Measurements from ENCODE around the gene CXorf65.

Gene CXorf65

DNA sequence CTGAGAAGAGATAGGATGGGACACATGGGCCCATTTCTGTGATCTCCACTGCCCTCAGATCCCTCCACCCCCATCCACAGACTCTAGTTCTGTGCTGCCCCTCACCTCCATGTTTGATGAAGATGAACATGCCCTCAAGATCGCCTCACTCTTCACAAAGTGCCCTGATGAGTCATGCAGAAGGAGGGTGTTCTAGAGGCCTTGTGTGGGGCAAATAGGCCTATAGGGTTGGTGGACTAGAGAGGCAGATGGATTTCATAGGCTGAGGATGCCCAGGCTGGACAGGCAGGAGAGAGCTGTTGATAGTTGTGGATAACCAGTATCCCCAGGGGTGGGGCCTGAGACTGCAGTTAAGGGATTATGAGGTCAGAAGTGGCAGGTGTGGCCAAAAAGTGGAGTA, at the start of gene CXorf65:
Gene CXorf65, minus strand, starts transcription at position 314 of the 400 bp plus-strand sequence. Its CDS starts 184 bp downstream, at position 130.
- DNase-seq: no peak

DNA sequence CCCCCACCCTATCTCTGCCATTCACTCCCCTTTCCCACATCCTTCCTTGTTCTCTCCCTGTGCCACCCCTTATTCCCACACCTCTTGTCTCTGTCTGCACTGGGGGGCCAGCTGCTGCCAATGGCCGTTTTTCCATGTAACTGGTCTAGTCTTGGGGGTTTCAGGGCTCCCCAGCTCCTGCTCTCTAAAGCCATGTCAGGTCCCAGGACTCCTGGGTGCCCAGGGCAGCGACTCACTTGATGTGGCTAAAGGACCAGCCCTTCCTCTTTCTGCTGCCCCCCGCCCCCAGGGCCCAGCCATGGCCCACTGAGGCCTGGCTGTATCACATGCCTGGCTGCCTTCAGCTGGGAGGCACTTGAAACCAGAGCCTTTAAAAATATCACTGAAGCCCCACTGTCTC, 48.1 kb upstream of the CXorf65 start:
- no peak for DNase-seq

DNA sequence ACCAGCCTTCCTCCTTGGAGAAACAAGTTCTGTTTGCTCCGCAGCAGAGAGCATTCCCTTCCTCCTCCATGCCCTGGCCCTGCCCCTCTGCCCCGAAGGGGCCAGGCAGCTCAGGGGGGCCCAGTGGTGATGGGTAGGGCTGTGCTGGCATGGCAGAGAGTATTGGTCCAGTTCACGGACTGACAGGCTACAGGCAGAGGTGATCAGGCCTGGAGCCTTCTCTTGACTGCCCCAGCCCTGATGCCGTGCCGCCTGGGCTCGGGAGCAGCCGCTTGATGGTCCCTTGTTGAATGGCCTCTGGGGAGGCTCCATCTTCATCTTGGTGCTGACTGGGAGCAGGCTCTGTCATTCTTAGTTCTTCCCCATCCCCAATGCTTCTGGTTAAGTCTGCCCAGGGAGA, 47.7 kb upstream of the CXorf65 start:
- DNase-seq: no peak

DNA sequence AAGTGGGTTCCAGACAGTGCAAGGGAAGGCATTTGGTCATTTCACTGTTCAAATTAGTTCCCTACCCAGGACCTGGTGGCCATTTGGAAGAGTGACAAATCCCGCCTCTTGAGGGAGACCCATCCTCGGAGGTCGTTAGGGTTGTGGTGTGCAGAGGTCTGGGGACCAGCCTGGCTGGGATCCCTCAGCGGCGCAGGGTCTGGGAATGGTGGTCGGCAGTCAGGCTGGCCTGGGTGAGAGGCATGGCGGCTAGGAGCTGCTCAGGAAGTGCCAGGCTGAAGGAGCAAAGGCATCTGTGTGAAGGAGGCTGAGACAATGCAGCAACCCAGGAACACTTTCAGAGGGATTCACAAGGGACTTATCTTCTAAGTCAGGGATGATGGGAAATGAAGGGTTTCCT, 44.8 kb upstream of the CXorf65 start:
- no peak for DNase-seq

DNA sequence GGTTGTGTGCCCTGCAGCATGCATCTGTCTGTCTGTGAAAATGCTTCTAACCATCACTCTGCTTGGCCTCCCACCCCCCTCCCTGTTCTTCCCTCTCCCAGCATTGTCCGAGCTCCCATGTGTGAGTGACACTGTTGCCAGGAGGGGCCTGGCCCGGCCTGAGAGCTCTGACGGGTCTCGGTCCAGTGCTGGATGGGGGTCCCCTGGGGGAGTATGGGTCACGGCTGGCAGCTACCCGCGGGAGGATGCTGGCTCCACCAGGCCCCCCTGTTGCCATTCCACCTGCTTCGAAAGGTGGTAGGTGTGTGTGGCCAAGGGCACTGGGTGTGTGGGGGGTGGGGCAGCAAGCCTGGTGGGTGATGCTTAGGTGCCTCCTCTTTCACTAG, 41.7 kb upstream of the CXorf65 start:
- no peak for DNase-seq

DNA sequence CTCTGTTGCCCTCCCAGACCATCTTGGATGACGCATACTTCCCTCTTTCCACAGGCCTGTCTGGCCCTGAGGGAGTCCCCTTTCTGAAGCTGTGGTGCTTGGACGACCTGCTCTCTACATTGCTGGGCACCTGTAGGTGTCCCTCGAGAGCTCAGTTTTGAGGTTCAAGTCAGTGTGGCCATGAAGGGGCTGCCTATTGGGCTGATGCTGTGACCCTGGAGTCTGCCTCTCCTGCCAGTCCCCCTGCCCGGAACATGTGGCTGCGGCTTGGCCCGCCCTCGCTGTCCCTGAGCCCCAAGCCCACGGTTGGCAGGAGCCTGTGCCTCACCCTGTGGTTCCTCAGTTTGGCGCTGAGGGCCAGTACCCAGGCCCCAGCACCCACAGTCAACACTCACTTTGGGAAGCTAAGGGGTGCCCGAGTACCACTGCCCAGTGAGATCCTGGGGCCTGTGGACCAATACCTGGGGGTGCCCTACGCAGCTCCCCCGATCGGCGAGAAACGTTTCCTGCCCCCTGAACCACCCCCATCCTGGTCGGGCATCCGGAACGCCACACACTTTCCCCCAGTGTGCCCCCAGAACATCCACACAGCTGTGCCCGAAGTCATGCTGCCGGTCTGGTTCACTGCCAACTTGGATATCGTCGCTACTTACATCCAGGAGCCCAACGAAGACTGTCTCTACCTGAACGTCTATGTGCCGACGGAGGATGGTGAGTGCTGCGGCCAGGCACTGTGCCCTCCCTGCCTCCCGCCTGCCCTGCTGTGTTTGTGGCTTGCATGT, 41.1 kb upstream of the CXorf65 start:
- DNase-seq: no peak

DNA sequence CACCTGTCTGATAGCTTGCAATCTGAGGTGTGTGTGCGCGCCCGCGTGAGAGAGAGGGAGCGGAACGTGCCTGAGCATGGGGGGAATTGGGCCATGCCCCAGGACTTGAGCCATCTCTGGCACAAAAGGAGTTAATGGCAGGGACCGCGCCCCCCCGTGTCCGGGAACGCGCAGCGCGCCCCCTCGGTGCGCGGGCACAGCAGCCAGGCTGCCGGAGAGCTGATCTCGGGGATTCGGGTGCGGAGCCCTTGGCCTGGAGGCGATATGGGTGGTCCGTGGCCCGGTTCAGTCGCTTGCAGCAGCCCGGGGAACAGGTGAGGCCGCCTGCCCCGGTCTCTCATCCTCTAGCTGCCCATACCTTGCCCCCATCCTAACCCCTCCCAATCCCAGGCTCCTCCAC, 38.1 kb upstream of the CXorf65 start, which contains the start of gene NLGN3:
Gene NLGN3, plus strand, starts transcription at position 191 of the 400 bp plus-strand sequence. CDS start 2,909 bp downstream, outside the sequence.
- DNase-seq: no peak

DNA sequence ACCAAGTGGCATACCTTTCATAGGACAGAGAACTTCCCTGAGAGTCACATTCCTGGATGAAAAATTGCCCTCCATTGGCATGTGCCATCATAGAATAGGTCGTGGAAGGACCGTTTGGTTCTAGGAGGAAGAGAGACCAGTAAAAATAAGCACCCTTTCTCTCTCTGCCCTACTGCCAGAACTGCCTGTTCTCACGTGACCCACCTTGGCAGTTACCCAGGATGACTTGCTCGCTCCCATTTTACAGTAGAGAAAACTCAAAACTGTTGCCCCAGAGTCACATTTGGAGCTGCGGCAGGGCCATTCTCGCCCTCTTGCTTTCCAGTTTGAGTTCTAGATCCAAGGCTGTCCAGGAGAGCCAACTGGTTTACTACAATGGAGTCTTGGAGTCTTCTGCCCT, 37.0 kb upstream of the CXorf65 start:
- no peak for DNase-seq

DNA sequence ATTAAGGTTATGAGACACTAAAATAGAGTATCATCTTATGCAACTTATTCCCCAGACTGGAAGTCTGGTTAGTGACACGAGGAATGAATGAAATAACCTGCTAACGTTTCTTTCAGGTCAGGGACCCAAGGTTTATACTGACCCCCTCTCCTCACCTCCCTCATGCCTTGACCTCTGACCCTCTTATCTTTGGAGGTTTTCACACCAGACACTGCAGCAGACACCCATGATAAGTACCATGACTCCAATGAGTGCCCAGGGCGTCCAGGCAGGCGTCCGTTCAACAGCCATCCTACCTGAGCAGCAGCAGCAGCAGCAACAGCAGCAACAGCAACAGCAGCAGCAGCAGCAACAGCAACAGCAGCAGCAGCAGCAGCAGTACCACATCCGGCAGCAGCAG, 33.9 kb upstream of the CXorf65 start:
- no peak for DNase-seq

DNA sequence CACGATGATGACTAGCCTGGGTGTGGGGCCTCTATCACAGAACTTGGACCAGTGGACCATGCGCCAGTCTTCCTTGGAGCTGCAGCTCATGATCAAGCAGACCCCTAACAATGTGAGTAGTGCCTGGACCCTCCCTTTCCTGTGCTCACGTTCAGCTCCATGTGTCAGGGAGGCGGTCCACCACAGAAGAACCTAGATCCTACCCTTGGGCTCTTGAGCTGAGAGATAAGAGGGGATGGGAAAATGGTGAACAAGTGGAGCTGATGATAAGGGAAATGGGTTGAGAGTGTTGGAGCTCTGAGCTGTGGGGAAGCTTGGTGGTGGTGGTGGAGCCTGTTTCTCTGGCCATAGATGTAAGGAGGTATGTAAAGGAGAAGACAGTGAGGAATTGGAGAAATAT, 25.0 kb upstream of the CXorf65 start:
- DNase-seq: no peak

DNA sequence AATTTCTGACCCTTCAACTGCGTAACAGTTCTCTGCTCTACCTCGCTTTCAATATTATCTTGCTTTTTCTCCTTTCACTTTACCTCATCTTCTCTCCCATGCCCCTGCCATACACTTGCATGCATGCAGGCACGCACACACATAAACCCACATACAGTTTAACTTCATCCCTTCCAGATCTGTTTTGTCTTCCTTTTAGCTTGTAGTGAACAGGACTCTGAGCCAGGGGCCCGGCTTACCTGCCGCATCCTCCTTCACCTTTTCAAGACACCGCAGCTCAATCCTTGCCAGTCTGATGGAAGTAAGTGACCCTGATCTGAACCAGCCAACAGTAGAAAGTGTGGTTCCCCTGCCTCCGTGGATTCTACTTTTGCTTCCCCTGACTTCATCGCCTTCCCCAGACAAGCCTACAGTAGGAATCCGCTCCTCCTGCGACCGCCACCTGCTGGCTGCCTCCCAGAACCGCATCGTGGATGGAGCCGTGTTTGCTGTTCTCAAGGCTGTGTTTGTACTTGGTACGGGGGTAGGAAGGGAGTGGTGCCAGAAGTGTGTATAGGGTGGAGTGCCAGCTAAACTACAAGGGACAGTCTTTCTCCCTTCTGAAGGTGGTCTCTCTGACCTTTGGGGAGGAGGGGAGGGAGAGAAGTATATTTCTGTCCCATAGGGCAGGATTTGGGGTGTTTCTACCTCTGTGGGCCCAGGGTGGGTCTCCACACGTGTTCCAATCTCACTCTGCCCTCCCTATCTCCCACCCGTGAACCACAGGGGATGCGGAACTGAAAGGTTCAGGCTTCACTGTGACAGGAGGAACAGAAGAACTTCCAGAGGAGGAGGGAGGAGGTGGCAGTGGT, 22.6 kb upstream of the CXorf65 start:
- DNase-seq: peak; percentile 68

DNA sequence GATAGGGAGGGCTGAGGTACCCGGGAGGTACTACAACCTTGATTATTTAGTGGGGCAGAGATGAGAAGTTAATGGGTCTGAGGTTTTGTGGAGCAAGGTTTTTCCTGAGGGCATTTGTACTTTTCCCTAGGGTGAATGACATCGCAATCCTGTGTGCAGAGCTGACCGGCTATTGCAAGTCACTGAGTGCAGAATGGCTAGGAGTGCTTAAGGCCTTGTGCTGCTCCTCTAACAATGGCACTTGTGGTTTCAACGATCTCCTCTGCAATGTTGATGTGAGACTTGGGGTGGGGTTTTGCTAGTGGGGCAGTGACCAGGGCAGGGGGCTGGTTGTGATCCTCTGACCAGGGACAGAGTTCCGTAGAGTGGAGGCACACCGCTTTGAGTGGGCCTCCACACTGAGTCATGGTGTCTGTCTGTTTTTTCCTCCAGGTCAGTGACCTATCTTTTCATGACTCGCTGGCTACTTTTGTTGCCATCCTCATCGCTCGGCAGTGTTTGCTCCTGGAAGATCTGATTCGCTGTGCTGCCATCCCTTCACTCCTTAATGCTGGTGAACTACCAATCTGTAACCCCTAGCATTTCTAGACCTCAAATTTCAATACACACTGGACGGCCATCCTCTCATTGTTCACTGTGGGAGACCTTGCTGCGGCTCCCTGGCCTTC, 21.8 kb upstream of the CXorf65 start:
- no peak for DNase-seq

DNA sequence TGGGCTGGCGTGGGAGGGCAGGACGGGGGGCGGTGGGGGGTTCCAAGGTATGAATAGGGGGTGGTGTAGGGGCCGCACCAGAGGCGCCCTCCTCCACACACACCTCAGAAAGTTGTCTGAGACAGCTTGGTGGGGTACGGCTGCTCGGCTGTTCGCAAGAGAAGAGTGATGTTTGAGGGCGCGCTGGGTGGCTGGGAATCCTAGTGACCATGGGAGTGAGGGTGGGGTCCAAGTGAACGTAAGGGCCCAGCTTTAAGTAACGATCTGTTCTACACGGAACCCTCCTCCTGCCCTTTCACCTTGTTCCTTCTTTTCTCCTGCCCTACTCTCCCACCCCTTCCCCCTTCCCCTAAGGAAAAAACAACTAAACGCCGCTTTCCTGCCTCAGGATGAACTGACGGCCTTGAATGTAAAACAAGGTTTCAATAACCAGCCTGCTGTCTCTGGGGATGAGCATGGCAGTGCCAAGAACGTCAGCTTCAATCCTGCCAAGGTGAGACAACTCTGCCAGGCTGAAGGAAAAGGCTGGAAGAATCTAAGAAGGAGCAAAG, 12.5 kb upstream of the CXorf65 start:
- no peak for DNase-seq

DNA sequence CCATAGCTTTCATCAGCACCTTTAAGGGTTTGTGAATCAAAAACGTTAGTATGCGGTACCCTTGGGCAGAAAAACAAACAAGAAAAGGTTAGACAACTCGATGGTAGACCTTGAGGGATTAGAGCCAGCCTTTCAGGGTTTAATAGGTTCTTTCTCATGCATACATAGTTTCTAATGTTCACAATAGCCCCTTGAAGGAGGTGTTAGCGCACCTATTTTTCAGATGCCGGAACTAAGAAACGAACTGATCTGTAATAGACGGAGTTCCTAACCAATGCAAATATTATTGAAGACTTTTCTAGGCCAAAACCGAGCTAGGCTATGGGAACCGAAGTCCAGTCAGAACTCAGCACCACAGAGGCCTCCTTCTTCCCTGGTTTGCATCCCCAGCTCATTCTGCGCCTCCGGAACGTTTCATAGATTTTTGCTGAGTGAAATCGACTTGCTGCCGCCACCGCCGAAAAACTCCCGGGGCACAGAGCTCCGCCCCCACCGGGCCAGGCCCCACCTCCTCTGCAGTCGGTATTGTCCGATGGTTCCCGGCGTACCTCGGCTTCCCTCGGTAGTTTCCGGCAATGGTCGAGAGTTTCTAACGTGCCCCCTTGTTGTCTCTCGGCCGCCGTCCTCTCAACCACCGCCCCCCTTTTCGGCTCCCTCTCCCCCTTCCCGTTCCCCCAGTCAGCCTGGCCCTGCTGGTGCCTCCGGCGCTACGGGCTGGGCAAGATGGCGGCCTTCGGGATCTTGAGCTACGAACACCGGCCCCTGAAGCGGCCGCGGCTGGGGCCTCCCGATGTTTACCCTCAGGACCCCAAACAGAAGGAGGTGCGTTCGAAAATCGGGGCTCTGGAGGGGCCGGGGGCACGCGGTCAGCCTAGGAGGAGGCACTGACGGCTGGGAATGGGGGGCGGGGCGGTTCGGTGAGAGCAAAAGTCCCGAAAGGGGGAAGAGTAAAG, 11.8 kb upstream of the CXorf65 start, which contains the start of gene MED12:
Gene MED12, plus strand, starts transcription at position 565 of the 953 bp plus-strand sequence. Its CDS starts 159 bp downstream, at position 724.
- DNase-seq: peak; percentile 76

DNA sequence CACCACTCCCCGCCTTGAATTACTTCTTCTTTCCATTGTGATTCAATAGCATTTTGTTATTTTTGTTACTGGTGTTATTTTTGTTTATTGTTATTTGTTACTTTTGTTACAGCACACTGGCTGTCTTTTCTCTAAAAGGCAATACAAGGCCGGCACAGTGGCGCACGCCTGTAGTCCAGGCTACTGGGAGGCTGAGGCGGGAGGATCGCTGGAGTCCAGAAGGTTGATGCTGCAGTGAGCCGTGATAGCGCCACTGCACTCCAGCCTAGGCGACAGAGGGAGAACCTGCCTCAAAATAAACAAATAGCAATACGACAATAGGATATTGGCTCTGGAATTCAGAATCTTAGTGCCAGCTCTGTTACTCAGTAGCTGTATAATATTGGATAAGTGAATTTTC, 10.8 kb upstream of the CXorf65 start:
- no peak for DNase-seq

DNA sequence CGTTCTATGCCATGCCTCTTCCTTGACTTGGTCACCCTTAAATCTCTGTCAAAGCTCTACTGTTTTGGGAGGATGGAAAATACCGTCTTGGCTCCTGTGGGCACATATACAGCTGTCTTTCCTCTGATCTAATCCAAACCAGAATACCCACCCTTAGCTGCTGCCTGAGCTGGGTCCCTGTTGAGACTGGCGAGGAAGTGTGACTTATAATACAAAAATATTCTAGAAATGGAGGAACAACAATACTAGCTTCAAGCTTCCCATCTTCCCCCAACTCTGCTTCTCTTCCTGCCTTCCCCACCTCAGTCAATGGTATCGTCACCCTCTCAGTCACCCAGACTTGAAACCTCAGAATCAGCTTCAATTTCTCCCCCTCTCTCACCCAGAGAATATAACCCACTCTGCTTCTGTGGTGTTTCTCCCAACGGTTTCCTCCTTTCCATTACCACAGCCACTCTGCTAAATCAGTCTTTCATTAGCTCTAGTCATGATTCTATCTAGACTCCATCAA, 5.4 kb upstream of the CXorf65 start:
- peak; percentile 51 for DNase-seq

DNA sequence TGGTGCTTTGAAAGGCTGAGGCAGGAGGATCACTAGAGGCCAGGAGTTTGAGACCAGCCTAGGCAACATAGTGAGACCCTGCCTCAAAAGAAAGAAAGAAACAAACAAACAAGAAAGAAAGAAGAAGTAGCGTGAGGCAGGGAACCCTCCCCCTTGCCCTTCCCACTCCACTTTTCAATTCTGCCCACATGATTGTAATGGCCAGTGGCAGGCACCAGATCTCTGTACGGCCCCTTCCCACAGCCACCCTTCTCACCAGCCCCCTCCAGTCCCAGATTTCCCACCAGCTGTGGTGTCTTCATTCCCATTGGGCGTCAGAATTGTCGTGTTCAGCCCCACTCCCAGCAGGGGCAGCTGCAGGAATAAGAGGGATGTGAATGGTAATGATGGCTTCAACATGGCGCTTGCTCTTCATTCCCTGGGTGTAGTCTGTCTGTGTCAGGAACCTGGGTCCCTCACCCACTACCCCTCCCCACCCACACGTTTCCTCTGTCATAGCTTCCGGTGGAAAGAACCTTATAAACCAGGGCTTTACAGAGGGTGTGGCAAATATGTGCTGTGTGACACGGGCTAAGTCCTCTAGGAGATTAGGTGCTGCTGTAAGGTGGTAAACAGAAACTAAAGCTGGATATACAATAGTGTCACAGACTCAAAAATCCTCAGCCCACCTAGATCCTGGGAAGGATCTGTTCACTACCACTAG, 4.8 kb upstream of the CXorf65 start, which contains the start of gene IL2RG:
Gene IL2RG, minus strand, starts transcription at position 437 of the 703 bp plus-strand sequence. Its CDS starts 38 bp downstream, at position 399.
- DNase-seq: peak; percentile 52

DNA sequence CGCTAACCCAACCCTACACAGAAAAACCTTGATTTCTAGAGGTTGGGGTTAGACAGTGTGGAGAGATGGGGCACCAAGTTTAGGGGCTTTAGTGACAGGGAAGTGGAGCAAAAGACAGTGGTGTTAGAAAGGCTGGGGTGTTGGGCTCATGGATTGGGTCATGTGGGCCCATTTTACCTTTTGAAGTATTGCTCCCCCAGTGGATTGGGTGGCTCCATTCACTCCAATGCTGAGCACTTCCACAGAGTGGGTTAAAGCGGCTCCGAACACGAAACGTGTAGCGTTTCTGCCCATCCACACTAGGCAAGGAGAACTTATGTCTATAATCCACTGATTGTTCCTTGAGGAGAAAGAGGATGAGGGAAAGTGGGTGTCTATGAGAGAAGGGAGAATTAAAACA, 2.5 kb upstream of the CXorf65 start:
- no peak for DNase-seq

DNA sequence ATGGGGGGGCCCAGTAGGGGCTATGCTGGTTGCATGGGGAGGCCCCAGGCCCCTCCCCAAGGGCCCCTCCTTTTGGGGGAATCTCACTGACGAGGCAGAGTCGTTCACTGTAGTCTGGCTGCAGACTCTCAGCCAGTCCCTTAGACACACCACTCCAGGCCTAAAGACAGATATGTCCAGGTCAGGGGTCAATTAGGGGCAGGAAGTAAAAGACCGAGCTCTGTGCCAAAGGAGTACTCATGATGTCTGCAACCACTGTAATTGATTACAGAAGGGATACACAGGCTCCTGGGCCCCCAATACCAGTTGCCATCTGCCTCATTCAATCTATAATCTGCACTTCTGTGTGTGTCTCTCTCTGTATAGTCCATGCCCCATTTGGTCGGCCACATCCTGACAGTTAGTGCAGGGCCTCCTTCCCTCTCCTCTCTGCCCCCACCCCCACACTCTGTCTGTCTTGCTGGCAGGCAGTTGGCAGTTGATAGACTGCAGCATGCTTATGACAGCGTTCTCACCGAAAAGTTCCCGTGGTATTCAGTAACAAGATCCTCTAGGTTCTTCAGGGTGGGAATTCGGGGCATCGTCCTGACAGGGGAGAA, 1.3 kb upstream of the CXorf65 start:
- peak; percentile 82 for DNase-seq

DNA sequence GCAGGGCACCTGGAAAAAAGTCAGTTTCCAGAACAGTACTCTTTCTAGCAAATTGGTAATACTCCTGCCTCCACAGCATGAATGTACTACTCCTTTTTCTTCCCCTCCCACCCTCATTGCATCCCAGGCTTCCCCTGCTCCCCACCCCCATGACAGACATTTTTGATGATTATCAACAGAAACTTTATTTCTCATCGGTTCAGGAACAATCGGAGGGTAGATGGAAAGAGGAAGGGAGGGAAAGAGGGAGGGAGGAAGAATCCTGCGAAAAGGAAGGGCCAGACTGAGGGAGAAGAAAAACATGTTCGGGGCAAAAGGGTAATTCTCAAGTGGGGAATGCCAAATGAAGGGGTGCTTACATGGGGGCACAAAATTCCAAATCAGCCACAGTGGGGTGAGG, 705 bp upstream of the CXorf65 start:
- DNase-seq: no peak

Data from GDM1 (cell line).